ENCODE results near the gene CEP70.
"Not testable (repeated sequence)": the region's sequence is repeated elsewhere in the genome, so short reads cannot be mapped to it uniquely, and the experiment has no call there.

The CEP70 gene

GRCh38 chr3:138594150-138594934 lies at the start of gene CEP70:
TSS of gene CEP70 (minus strand) at chr3:138594260. CDS start at chr3:138572927, 21,333 bp downstream.
- no peak for DNase-seq

- DNase-seq, result no peak
Measured at GRCh38 chr3:138642927-138643253, 48.8 kb upstream of the CEP70 start.

- DNase-seq, result no peak
Measured at GRCh38 chr3:138642226-138642926, 48.3 kb upstream of the CEP70 start.

GRCh38 chr3:138640537-138640936 lies 46.5 kb upstream of the CEP70 start:
- no peak for DNase-seq

- no peak for DNase-seq
Measured at GRCh38 chr3:138638641-138639040, 44.6 kb upstream of the CEP70 start.

- DNase-seq, result no peak
Measured at GRCh38 chr3:138629526-138629925, 35.5 kb upstream of the CEP70 start.

- no peak for DNase-seq
Measured at GRCh38 chr3:138625707-138626365, 31.8 kb upstream of the CEP70 start.

GRCh38 chr3:138624518-138624917 lies 30.5 kb upstream of the CEP70 start:
- DNase-seq, result no peak

- no peak for DNase-seq
Measured at GRCh38 chr3:138620431-138620830, 26.4 kb upstream of the CEP70 start.

- no peak for DNase-seq
Measured at GRCh38 chr3:138615462-138615861, 21.4 kb upstream of the CEP70 start.

- DNase-seq, result no peak
Measured at GRCh38 chr3:138609898-138610266, 15.8 kb upstream of the CEP70 start.

GRCh38 chr3:138608322-138609135 lies 14.5 kb upstream of the CEP70 start, which contains the start of gene FAIM:
TSS of gene FAIM (plus strand) at chr3:138608771. CDS start at chr3:138619727, 10,956 bp downstream.
- DNase-seq, result peak; percentile 48

GRCh38 chr3:138604106-138604595 lies 10.1 kb upstream of the CEP70 start:
- DNase-seq, result not testable (repeated sequence)

- not testable (repeated sequence) for DNase-seq
Measured at GRCh38 chr3:138601661-138602060, 7.6 kb upstream of the CEP70 start.

GRCh38 chr3:138600100-138600745 lies 6.2 kb upstream of the CEP70 start:
- no peak for DNase-seq

- no peak for DNase-seq
Measured at GRCh38 chr3:138598534-138598933, 4.5 kb upstream of the CEP70 start.

GRCh38 chr3:138597186-138597976 lies 3.3 kb upstream of the CEP70 start:
- DNase-seq, result not testable (repeated sequence)

GRCh38 chr3:138594935-138595610 lies 1.0 kb upstream of the CEP70 start:
- DNase-seq, result no peak

- DNase-seq, result no peak
Measured at GRCh38 chr3:138593488-138594149, 441 bp downstream of the CEP70 start.

- no peak for DNase-seq
Measured at GRCh38 chr3:138591392-138591791, 2.7 kb downstream of the CEP70 start.

Data from NCI-H510A (cell line).